Measurements from ENCODE around the gene P2RX3. TPM values are rescaled to one million over a fixed set of nuclear protein-coding genes. Genes with fewer than 3 reads are reported as not detected.

The P2RX3 gene
- total RNA-seq, 2 donors from 2014 or later = not detected

DNA sequence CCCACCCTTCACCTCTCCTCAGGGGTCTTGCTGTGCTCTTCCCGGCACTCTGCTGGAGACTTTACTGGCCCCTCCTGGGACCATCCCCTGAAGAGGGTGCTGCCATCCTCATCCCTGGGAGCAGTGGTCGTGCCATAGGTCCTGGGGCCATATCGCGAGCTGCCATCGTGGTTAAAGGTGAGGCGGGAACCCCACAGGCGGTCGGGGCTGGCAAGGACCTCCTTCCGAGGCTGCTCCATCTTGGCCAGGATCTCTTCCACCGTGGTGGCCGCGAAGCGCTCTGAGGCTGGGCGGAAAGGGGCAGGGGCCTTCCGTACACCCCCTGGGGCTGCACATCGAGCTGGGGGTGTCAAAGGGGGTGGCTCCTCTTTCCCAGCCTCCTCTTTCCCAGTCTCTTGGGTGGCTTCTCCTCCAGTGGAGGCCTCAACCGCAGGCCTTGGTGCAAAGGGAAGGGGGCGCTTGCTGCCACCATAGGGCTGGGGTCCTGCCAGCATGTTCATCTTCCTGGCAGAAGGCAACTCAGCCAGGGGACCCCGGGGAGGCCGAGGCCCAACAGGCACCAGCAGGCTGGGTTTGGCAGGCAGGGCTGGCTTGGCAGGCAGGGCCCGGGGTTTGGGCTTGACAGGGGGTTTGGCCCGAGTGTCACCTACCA, 18.0 kb upstream of the P2RX3 start:
- ATAC-seq = no peak
- H3K27ac Mint-ChIP-seq = no peak overlapping the region
- no peaks in the 10 kb centered on the region for H3K36me3 Mint-ChIP-seq
- DNase-seq (ENCODE audit: low spot score in 2 of 2) = no peak
- H3K9me3 Mint-ChIP-seq = no peaks in the 10 kb centered on the region

DNA sequence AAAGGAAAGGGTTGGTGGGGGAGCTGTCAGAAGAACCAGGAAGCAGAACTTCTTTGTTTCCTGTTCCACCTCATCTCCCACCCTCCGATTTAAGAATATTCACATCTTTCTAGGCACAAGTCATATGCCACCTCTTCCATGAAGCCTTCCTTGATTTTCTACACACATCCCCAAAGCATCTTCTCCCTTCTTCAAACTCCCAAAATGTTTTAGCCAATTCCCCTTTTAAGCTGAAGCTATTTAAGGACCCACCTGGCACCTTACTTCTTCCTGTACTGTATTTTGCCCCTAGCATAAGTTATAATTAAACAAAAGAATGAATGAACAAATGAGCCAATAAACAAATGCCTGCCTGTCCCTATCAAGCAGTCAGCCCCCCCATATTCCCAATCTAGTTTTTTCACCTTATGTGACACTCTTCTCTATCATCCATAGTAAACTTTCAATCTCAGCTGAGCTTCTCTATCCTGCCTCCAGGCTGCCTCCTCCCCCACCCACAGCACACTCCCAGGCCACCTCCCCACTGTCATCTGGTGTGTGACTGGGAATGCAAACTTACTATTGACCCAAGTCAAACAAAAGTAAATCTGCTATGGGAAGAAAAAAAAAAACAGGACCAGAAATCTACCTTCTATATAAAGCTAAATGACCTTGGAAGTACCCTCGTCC, 17.3 kb upstream of the P2RX3 start:
- H3K27ac Mint-ChIP-seq = no peak overlapping the region
- no peak for ATAC-seq
- H3K9me3 Mint-ChIP-seq = no peaks in the 10 kb centered on the region
- H3K36me3 Mint-ChIP-seq = peaks cover 4% of the 10 kb centered on the region in 2 donors
- DNase-seq (ENCODE audit: low spot score in 2 of 2) = no peak

DNA sequence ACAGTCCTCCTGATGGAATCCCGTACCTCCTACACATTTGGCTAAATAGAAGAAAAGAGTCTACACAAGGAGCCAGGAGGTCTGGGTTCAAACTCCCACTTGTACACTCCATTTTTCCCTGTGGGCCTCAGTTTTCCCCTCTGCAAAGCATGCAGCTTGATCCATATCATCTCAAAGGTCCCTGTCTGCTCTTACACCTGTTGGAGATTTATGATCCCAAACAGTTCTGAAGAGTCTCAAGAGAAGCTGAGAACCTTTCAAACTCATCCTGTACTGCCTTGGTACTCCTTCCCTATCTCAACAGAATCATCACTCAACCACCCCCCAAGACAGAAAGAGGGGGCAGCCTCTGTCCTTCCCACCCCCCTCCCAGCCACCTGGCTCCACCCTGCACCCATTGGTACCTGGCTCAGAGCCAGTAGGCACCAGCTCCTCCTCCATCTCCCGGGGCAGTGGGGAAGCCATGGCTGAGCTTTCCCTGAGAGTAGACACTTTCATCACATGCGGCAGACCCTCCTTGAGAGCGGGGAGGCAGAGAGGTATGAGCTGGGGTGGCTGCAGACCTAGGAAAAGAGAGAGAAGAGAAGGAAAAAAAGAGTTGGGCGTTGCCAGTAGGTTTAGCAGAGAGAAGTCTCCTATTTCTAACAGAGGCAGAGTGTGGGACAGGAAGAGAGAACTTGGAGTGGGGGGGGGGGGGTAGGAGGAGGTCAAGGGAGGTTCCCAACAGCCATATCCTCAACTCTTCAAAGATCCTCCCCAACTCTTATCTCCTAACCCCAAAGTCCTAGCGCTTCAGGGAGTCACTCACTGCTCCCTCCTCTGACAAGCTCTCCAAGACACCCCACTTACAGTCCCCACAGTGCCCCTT, 16.5 kb upstream of the P2RX3 start:
- no peaks in the 10 kb centered on the region for H3K9me3 Mint-ChIP-seq
- H3K27ac Mint-ChIP-seq = no peak overlapping the region
- no peak for DNase-seq (ENCODE audit: low spot score in 2 of 2)
- H3K36me3 Mint-ChIP-seq = peaks cover 10 to 12% of the 10 kb centered on the region in 2 donors
- no peak for ATAC-seq

DNA sequence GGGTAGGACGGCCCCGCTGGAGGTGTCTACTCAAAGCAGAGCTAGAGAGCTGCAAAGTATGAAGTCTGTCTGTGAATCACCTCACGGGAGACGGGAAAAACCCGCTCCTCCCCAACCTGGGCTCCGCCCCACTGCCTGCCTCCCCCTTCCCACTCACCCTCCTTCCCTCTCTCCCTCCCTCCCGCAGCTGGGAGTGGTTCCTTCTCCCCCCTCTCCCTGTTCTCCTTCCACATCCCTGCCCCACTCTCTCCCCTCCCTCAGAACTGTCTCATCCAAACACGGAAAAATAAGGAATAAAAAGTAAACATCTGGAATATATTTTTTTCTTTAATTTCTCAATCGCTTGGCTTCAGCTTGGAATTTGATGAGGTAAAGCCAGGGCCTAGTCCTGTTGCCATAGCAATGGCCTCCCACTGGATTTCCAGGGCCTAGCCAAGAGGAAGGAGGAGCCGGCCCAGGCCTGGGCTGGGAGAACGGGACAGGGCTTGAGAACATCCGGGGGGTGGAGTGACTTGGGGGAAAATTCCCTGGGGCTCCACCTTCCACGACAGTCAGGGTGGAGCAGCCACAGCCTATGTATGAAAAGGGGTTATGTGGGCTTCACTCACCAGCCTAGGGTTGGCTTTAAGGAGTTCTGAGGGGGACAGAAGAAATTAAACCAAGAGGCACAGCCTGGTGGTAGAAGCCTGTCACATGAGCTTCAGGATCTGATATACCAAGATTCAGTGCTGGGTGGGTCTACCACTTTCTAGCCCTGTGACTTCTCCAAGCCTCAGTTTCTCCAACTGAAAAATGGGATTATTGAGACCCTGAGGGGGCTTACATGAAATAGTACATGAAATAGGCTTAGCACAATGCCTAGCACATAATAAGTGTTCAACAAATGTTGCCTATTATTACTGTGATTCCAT, 15.6 kb upstream of the P2RX3 start:
- H3K27ac Mint-ChIP-seq = no peak overlapping the region
- ATAC-seq = no peak
- no peak for DNase-seq (ENCODE audit: low spot score in 2 of 2)
- H3K36me3 Mint-ChIP-seq = peaks cover 17 to 21% of the 10 kb centered on the region in 2 donors
- H3K9me3 Mint-ChIP-seq = no peaks in the 10 kb centered on the region

DNA sequence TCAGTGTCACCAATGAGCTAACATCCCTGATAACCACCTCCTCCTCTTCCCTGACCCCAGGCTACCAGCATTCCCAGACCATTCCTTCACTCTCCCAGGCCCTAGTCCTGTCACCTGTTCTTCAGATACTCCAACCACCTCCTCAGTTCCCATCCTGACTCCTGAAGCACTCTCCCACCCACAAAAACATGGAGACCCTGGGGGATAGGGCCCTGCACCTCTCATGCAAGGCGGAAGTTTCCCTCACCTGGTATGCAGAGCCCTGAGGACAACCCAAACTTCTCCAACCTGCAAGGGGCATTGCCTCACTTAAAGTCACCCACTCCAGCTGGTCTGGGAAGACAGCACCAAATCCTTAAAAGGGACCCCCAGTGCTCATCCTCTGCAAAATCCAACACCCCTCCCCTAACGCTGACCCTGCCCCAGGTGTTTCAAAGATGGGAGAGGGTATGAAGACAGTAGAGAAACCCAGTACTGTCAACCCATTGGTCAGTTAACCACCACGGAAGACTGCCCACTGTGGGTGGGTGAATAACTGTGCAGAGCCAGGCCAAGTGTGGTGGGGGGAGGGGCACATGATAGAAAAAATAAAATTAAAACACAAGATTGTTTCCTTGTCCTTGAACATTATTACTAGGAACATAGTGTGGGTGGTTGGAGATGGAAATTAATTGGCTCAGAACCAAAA, 14.8 kb upstream of the P2RX3 start:
- ATAC-seq (no peak), DNase-seq (ENCODE audit: low spot score in 2 of 2) (no peak)
- H3K27ac Mint-ChIP-seq = peak overlapping the region in 1 of 2 donors; percentile 79
- peaks cover 22 to 29% of the 10 kb centered on the region in 2 donors for H3K36me3 Mint-ChIP-seq
- H3K9me3 Mint-ChIP-seq = no peaks in the 10 kb centered on the region

DNA sequence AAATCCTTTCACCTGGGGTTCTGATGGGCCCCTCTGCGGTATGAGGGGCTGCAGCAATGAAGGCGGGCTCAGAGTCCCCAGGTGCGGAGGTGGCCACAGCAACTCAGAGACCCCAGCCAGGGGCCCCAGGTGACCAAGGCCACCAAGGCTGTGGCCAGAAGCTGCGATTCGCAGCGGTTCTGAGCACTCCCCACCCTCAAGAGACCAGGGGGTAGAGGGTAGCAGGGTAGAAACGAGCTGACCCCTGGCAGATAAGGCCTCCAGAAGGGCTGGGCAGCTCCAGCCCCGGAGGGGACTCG, 14.3 kb upstream of the P2RX3 start:
- Mint-ChIP-seq H3K9me3 (no peaks in the 10 kb centered on the region), H3K36me3 (peaks cover 27 to 34% of the 10 kb centered on the region in 2 donors), H3K27ac (peak overlapping the region; percentile 75 to 79)
- ATAC-seq (no peak), DNase-seq (ENCODE audit: low spot score in 2 of 2) (no peak)

DNA sequence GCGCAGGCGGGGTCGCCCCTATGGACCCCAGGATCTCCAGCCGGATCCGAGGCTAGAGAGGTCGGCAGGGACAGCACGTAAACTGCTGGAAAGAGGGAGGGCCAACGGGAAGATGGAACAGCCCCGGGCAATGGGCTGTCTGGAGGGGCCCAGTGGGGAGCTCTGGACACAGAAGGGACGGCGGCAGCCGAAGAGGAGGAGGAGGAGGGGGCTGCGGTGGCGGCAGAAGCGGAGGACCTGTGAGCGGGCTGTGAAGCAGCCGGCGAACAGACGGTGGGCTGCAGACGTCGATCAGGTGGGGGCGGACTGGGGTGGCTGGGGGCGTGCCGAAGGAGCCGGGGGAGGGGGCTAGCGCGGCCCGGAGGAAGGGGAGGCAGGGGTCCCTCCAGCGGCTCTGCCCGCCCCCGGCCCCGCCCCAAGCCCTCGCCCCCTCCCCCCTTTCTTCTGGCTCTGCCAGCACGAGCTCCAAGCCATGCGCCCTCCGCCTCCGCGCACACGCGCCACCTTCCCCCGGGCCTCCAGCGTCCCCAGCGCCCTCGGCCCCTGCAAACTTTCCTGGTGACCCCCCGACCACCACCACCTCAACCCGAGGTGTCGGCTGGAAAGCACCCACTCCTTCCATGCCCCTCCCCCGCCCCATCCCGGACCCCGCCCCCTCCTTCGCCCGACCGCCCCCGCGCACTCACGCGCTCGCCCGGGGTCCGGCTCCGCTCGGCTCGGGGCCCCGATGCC, 13.8 kb upstream of the P2RX3 start:
- peak overlapping the region; percentile 75 to 79 for H3K27ac Mint-ChIP-seq
- no peak for DNase-seq (ENCODE audit: low spot score in 2 of 2)
- no peaks in the 10 kb centered on the region for H3K9me3 Mint-ChIP-seq
- ATAC-seq = peak in 1 of 2 donors; percentile 12
- peaks cover 31 to 38% of the 10 kb centered on the region in 2 donors for H3K36me3 Mint-ChIP-seq

DNA sequence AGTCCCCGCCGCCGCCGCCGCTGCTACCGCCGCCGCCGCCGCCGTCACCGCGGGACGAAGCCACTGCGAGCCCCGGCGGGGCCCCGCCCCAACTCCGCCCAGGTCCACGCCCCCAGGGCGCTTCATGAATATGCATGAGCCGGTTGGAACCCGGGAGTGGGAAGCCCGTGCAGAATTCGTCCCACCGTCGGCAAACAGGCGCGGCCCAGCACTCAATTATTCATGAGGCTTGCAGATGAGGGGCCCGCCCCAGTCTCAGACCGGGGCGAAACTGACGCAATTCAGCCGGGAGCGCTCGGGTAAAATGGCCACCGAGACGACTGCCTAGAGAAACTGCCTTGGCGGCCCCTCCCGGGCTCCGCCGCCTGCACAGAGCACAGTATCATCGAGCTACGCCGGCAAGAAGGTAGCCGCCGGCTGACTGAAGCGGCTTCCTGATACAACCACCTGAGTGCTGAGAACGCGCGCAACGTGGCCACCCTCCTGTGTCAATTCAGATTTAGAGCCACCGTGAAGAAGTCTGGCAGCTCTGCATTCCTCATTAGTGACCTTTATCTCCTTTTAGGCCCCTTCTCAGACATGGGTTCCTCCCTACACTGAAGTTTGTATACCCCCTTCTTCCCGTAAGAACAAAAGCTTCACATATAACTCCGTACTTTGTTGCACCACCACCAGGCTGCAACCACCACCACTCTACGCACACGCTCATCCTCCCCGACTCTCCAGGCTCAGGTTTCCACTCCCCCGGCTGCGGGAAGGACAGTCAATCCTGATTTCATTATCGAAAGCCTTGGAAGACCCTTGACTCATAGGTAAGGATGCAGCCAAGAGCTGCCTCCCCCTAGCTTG, 13.0 kb upstream of the P2RX3 start, which contains the start of gene TNKS1BP1:
TSS of gene TNKS1BP1 (minus strand) at position 67 of the 849 bp plus-strand sequence. CDS start 3,067 bp downstream, outside the sequence.
- Mint-ChIP-seq H3K36me3 (peaks cover 37 to 46% of the 10 kb centered on the region in 2 donors), H3K27ac (peak within 1 kb of the TSS; percentile 87 to 97), H3K9me3 (no peaks in the 10 kb centered on the region)
- ATAC-seq (peak; percentile 91 to 93), DNase-seq (ENCODE audit: low spot score in 2 of 2) (peak; percentile 84 to 91)

DNA sequence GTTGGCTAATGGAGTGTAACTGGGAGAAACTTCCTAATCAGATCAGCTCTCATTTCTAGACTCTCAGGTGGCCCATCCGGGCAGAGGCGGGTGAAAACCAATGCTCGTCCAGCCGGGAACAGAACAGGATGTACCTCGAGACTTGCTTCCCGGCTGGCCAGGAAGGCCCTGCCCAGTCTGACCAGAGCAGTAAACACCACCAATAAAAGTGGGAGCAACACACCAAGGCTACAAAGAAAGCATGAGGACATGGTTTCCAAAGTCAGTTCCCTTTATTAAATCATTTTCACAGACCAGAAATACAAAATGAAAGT, 12.5 kb upstream of the P2RX3 start:
- H3K36me3 Mint-ChIP-seq = peaks cover 41 to 52% of the 10 kb centered on the region in 2 donors
- no peaks in the 10 kb centered on the region for H3K9me3 Mint-ChIP-seq
- no peak for DNase-seq (ENCODE audit: low spot score in 2 of 2)
- H3K27ac Mint-ChIP-seq = peak overlapping the region; percentile 87 to 97
- ATAC-seq = no peak

DNA sequence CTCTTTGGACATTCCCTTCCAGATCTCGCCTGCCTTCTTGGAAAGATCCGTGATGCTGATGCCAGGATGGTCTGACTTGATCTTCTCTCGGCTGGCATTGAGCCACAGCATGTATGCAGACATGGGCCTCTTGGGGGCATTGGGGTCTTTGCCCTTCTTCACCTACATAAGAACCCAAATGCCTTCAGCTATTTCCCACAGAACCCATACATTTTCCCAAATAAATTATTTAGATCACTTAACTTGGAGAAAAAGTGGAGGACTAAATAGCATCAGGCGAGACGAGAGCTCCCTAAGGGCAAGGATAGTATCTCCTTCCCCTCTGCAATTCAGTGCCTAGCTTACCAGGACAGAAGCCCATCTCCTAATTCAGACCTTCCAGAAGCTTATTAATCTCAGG, 10.4 kb upstream of the P2RX3 start:
- peak overlapping the region in 1 of 2 donors; percentile 4 for H3K27ac Mint-ChIP-seq
- ATAC-seq (no peak), DNase-seq (ENCODE audit: low spot score in 2 of 2) (no peak)
- peaks cover 41 to 62% of the 10 kb centered on the region in 2 donors for H3K36me3 Mint-ChIP-seq
- H3K9me3 Mint-ChIP-seq = no peaks in the 10 kb centered on the region

DNA sequence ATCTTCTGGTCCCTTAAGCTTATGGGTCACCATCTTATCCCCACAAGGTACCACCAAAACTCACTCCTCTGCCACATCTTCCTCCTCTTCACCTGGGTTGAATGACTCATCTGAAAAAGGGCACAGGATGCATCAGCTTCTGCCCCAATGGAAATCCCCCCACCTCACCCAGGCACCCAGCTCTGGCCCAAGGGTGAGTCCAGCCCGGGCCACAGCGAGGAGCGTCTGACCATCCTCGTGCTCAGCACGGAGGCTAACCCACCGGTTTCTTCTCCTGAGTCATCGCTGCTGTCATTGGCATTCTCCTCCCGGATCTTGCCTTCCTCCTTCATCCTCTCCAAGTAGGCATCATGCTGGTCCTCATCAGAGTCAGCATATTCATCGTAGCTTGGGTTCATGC, 8.1 kb upstream of the P2RX3 start:
- ATAC-seq (peak in 1 of 2 donors; percentile 78), DNase-seq (ENCODE audit: low spot score in 2 of 2) (peak in 1 of 2 donors; percentile 76)
- peak overlapping the region; percentile 9 to 84 for H3K27ac Mint-ChIP-seq

DNA sequence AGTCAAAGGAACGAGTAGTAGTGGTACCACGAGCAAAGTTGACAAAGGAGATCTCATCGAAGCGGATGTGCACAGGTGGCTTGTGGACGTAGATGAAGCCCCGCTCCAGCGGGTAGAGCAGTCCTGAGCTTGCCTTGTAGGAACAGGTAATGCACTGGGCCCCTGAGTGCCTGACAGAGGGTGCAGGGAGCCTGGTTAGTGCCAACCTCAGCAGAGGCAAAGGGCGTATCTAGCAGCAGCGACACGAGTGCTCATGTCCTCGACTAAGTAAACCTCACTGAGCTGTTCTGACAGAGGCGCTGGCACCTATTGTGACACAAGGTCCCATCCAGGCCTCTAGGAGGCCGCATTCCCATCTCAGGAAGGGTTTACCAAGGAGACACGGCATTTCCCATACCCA, 6.4 kb upstream of the P2RX3 start:
- H3K36me3 Mint-ChIP-seq = peaks cover 39 to 65% of the 10 kb centered on the region in 2 donors
- H3K27ac Mint-ChIP-seq = no peak overlapping the region
- DNase-seq (ENCODE audit: low spot score in 2 of 2) = no peak
- no peaks in the 10 kb centered on the region for H3K9me3 Mint-ChIP-seq
- no peak for ATAC-seq

More for the DNA sequence above, 8.1 kb upstream of the P2RX3 start:
- no peaks in the 10 kb centered on the region for H3K9me3 Mint-ChIP-seq
- H3K36me3 Mint-ChIP-seq = peaks cover 43 to 76% of the 10 kb centered on the region in 2 donors

DNA sequence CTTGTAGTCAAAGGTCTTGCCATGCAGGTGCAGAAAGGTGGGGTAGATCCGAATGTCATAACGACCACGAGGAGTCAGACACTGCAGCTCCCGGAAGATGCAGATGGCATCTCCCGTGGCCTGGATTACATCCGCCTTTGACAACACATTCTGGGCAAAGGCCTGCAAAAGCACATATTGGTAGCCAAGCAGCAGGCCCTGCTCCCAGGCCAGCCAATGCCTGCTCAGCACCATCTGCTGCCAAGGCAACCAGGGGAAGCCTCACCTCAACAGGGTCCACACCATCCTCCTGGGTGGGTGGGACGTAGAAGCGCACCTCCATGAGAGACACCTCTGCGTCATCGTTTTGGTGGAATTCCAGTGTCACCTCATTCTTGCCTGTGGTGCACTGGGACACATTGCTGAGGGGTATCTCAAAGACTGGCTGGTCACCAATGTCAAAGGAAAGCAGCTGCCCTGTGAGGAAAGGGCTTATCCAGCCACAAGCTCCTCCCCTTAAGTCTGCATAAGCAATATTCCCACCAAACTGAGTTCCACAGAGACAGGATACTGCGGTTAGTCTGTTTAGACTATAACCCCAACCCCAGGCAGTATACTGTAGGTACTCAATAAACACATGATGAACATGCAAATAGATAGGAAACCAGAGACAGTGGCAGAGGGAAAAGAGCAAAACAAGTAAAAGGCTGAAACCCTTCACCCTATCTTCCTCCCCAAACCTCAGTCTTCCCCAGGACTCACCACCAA, 5.3 kb upstream of the P2RX3 start:
- no peak overlapping the region for H3K27ac Mint-ChIP-seq
- H3K36me3 Mint-ChIP-seq = peaks cover 29 to 53% of the 10 kb centered on the region in 2 donors
- ATAC-seq (no peak), DNase-seq (ENCODE audit: low spot score in 2 of 2) (no peak)
- no peaks in the 10 kb centered on the region for H3K9me3 Mint-ChIP-seq

DNA sequence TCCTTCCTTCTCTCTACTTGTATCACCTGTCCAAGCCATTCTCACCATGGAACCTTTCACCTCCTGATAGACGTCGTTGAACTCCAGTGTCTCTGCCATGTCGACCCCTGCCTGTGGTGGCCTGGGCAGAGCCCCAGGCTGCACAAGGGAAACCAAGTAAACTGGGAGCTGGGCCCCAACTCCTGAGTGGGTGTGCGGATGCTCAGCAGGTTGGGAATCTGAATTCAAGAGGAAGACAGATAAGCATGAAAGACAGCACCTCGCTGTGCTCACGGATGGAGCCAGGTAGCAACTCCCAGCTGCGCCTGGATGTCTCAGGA, 3.2 kb upstream of the P2RX3 start:
- Mint-ChIP-seq H3K27ac (peak overlapping the region; percentile 63 to 97), H3K36me3 (peaks cover 15 to 33% of the 10 kb centered on the region in 2 donors), H3K9me3 (no peaks in the 10 kb centered on the region)
- ATAC-seq (no peak), DNase-seq (ENCODE audit: low spot score in 2 of 2) (no peak)

Data from activated naive CD4-positive, alpha-beta T cell treated with anti-CD3 and anti-CD28 coated beads, Interleukin-2, amount 50 U/mL, for 72 hours (primary cell).